Middle frontal gyrus (tissue), 1 donor: ENCODE data around the gene KDM6B.

Experiments used
- DNase-seq: peaks from one replicate; pipeline ENCODE4 v3.0.0-alpha.2; 2015; ENCODE audit warnings: low spot score; ENCODE audit errors: extremely low spot score

Gene KDM6B

DNA sequence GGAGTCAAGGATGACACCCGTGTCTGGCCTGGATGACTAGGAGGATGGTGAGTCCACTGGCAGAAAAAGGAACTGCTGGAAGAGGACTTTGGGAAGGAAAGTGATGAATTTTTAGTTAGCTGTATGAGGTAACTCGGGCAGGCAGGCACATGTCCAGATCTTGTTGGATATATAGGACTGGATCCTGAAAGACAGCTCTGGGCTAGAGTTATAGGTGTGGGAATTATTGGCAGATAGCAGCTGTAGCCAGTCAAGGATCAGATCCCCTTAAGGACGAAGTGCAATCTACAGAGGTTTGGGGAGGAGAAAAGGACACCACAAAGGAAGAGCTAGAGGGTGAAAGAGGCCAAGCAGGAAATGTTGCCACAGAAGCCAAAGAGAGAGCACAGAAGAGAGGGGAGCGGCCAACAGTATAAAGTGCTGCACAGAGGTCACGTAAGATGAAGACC, 33.9 kb downstream of the KDM6B start:
- DNase-seq = no peak

DNA sequence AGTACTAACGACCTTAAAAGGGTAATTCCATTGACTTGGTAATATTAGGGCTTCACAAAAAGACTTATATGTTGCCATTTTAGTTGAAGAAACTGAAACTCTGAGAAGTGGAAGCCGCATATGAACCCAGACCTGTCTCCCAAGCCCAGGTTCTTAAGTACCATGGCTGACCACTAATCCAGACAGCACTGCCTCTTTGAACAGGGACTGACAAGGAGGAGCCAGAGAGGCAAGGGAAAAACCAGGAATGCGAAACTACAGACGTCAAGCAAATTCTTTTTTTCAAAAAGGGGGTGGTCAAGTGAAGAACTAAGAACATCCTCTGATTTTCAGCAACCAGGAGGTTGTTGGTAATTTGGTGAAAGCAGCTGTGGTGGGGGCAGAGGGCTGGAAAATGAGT, 39.0 kb downstream of the KDM6B start:
- DNase-seq = no peak

- no peak for DNase-seq
Observed at GRCh38 chr17:7875804-7876370, 41.9 kb downstream of the KDM6B start.

- no peak for DNase-seq
Observed at GRCh38 chr17:7878234-7878633, 44.2 kb downstream of the KDM6B start.

DNA sequence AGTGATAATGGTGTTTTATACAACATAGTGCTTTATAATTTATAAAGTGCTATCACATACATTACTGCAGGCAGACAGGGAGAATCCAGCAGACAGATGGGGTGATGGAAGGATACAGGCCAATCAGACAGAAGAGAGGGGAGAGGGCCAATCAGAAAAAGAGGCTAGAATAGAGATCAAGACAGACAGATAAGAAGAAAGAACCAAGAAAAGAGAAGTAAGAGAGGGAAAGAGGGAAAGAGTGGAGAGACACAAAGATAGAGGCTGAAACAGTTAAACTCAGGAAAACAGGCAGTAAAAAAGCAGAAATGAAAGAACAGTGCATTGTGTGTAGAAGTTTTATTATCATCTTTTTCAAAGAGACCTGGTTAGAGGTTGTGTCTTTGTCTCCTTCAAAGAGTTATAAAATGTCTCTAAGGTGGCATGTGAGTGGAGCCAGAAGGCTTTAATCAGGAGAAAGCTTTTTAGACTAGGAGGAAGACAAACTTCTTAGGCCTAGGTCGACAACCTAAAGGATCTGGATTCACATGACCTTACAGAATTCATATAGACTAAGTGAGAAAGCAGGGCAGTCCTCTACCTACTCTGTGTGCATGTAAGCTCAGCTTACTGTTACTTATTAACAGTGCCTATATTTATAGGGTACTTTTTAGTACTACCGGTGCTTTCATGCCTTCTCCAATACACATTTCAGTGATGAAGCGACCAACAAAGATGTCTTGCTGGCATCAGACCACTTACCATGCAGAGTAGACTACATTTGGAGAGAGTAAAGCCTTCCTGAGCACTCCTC, 46.3 kb downstream of the KDM6B start:
- no peak for DNase-seq

DNA sequence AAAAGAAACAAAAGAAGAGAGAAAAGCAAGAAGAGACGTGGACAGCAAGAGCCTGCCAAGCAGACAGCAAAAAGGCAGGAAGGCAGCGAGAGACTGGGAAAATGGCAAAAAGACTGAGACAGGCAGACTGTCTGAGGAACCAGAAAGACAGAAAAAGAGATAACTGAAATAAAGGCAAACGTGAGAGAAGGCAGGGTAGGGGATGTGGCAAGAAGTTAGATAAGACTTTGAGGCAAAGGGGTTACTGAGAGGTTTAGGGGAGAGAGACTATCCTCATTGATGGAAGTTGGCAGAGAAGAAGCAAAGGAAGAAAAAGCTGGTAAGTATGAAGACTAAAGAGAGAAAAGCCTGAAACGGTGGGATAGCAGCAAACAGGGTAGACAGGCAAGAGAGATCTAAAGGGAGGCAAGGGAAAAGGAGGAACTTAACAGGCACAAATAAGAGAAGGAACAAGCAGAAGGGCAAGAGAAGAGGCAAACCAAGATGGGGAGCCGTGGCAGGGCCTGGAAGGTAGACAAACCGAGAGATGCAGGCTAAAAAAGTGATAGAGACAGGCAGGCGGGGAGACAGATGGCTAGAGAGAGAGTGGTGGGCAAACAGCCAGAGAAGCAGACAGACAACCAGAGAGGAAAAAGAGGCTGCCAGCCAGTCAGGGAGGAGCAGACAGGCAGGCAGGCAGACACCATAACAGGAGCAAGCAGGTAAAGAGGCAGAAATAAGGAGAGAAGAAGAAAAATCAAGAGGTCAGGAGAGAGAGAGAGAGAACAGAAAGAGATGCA, 47.4 kb downstream of the KDM6B start:
- no peak for DNase-seq

DNA sequence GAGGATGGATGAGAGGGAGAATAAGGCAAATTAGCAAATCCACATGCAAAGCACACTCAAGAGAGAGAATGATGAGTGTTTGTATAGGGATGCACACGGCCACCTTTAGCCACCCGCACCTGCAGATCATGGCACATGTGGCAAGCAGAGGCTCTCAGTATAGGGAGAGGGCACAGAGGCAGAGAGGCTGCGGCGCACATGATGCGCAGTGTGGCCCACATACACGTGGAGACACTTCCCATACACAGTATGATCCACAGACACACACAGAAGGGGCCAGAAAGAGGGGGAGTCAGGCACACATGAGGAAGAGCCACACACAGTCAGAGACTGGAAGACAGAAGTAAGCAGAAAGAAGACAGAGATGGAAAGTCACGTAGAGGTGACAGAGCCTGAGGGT, 48.1 kb downstream of the KDM6B start:
- DNase-seq = no peak

DNA sequence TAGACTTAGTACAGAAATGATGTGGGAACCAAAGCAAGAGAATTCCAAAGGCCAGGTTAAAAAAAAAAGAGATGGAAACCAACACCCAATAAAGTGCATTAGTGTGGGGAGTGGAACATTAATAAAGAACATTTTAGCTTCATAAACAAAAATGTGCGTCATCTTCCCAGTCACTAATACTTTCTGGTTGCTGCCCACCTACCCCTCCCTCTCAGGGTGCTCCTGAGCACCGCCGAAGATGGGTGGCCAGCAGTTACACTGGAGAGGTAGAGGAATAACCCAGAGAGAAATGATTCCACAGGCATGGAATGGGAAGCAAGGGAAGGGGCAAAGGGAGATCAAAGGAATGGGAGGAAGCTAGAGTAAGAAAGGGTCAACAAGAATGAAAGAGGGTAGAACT, 48.6 kb downstream of the KDM6B start:
- DNase-seq = no peak
